Panc1 (cell line): ENCODE data around the gene TRIM15.

ENCODE experiments used
- CTCF ChIP-seq: fragments of 450-650 bp; IDR thresholded peaks from 2 replicates; pipeline ENCODE4 v1.5.1; 2017; ENCODE audit warnings: mild to moderate bottlenecking
- POLR2AphosphoS5 ChIP-seq: IDR thresholded peaks from 2 replicates; pipeline ENCODE4 v1.6.1; 2012; ENCODE audit warnings: mild to moderate bottlenecking, low read depth, low read length, moderate library complexity

DNA sequence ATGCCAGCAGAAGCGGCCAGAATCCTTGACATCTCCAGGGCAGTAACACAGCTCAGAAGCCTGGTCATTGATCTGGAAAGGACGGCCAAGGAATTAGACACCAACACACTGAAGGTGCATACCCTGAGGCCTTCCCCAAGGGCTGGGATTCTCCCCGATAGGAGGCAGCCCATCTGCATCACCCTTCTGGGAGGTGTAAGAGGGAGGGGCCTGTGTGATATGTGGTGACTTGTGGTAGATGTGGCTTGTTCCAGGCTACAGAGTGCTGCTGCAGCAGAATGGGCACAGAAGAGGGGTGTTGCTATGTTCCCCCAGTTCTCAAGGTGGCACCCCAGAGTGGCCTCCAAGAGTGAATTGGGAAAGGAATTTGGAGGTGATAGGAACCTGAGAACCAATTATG is 16.2 kb upstream of the TRIM15 start:
- no peak for TF ChIP-seq CTCF
- TF ChIP-seq POLR2AphosphoS5, result no peak
